ENCODE results near the gene COX14.
"Not testable (repeated sequence)": the region's sequence is repeated elsewhere in the genome, so short reads cannot be mapped to it uniquely, and the experiment has no call there.

COX14 gene

DNA sequence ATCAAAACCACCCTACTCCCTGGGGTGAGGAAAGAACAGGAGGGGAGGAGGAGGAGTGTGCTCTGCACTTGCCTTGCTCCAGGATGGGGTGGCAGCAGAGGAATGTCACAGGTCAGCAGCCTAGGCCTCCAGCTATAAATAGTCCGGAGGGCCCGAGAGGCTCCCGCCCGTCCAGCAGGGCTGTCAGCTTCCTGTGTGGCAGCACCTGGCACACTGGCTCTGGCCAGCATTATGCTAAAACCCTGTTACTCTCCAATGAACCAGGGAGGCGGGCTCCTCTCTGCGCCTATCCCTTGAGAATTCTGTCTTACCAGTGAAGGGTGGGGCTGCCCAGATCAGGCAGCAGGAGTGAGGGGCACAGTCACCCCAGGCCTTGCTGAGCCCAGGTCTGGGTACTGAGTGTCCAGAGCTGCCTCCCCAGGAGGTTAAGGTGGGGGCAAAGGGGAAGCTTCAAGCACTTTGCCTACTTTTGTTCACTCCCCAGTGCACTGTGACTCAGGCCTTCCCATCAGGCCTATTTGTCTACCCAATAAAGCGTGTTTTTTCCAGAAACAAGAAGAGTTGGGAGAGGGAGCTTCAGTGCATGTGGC lies 1.2 kb upstream of the COX14 start:
- DNase-seq = no peak

DNA sequence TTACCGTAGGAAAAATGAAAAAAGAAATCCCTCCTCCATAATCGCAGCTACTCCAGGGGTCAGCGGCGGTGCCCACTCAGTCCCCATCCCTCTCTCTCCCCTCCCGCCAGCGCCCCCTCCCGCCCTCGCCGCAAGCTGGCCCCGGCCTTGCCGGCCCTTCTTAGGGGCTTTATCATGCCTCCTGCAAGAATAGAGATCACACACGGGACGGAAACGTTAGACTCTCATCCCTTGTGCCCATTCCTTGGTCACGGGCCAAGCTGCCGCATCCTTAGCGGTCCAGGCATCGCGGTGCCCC lies 692 bp upstream of the COX14 start:
- no peak for DNase-seq

DNA sequence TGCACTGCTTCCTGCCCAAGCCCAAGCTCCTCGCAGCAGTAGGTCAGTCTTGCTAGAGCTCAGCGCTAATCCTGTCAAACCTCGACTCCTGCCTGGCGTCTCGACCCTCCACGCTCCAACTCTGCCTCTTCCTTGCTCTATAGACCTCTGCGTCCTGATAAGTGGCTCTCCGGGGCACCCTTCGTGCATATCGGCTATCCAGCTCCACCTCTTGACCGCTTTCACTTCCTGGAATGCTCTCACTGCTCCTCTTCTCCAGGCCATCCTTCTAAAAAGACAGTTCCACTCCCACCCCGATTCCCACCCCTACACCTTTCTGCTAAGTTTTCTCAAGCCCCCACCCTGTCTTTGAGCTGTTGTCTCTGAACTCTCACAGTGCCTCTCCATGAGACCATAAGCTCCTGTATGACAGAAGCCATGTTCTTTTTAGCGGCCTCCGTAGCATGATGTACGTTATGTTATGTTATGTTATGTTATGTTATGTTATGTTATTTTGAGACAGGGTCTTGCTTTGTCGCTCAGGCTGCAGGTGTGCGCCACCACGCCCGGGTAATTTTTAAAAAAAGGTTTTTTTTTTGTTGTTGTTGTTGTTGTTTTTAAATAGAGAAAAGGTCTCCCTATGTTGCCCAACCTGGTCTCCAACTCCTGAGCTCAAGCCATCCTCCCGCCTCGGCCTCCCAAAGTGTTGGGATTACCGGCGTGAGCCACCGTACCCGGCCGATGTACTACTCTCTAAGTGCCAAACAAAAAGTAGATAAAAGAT lies 601 bp downstream of the COX14 start:
- DNase-seq = peak; percentile 62 to 66

DNA sequence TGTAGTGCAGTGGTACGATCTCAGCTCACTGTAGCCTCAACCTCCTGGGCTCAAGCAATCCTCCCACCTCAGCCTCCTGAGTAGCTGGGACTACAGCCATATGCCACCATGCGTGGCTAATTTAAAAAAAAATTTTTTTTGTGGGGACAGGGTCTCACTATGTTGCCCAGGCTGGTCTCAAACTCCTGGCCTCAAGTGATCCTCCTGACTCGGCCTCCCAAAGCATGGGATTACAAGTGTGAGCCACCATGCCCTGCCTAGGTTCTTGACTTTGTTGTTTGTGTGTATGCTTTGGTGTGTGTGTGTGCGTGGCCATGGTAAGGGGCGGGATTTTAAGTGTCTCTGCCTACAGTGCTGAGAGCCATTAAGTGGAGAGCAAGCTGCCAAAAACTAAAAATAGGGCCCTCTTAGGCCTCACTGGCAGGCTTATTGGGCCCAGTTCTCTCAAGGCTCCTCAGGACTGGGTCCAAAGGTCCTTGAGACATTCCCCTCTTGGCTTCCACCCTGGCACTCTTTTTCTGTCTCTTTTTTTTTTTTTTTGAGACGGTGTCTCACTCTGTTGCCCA lies 5.1 kb downstream of the COX14 start:
- no peak for DNase-seq

DNA sequence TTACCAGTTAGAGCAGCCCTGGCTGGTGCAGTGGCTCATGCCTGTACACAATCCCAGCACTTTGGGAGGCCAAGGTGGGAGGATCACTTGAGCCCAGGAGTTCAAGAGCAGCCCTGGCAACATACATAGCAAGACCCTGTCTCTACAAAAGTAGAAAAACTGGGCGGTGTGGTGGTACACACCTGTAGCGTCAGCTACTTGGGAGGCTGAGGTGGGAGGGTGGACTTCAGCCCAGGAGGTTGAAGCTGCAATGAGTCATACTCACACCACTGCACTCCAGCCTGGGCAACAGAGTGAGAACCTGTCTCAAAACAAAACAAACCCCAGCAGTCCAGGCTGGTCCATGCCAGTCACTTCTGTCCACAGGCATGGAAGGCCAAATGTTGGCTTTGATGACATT lies 7.4 kb downstream of the COX14 start:
- no peak for DNase-seq

DNA sequence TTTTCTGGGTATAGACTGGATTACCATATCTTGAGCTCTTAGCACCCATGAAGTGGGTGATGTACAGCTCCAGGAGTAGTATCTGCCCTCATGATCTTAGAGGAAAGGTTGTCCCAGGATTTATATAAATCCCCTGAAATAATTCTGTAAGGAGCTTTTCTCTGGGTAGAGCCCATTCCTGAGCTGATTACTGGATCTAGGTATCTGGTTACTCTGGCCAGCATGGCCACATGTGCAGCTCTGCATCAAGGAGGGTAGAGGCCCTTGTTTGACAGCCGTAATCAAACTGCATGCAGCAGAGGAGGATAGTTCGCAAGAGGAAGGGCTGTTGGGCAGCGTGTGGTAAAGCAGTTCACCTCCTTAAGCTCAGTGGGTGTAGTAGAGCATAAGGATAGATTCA lies 8.5 kb downstream of the COX14 start:
- no peak for DNase-seq

DNA sequence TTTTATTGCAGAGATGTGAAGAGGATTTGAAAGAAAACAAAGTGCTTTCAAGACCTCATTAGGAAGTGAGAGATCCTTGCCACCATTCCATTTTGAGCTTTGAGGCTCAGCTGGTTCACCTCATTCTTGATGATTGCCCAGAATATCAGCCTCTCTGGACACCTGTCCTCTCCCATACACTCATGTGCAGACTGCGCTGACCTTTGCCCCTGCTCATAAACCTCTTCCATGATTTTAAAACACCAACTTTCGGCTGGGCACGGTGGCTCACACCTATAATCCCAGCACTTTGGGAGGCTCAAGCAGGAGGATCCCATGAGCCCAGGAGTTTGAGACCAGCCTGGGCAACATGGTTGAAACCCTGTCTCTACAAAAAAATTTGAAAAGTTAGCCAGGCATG lies 8.9 kb downstream of the COX14 start:
- DNase-seq = no peak

DNA sequence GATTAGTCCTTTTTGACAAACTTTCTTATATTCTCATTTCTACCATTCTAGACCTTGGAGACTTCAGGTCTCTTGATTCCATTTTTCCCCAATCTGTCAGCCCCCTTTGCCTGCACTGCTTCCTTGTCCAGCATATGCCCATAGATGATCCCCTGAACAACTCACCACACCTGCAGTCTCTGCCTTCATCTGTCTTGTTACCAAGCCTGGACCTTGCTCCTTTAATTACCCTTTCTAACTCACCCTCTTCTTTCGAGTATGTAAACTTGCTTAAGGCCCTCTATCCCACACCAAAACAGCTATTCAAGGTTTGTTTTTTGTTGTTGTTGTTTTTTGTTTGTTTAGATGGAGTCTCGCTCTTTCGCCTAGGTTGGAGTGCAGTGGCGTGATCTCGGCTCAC lies 9.6 kb downstream of the COX14 start:
- no peak for DNase-seq

DNA sequence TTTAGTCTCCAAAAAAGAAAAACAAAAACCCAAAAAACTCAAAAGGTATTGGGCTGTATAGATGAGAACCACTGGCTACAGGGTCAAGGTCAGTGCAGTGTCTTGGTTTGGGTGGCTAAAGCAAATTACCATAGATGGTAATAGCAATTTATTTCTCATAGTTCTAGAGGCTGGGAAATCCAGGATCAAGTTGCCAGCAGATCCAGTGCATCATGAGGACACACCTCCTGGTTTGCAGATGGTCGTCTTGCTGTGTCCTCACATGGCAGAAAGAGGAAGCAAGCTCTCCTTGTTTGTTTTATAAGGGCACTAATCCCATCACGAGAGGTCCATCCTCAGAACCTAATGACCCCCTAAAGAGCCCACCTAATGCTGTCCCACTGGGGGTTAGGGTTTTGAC lies 11.2 kb downstream of the COX14 start:
- peak in 1 of 2 experiments; percentile 10 for DNase-seq

DNA sequence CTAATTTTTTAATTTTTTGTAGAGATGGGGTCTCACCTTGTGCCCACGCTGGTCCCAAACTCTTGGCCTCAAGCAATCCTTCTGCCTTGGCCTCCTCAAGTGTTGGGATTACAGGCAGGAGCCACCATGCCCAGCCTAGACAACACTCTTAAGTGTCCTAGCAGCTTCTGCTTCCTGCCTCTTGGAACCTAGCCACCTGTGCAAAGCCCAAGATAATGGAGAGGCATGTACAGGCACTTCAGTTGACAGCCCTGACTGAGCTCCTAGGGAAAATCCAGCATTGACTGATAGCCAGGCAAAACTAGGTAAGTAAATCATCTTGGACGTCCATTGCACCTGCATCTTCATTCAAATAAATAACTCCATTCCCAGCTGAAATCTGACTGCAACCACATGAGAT lies 15.5 kb downstream of the COX14 start:
- DNase-seq = no peak

DNA sequence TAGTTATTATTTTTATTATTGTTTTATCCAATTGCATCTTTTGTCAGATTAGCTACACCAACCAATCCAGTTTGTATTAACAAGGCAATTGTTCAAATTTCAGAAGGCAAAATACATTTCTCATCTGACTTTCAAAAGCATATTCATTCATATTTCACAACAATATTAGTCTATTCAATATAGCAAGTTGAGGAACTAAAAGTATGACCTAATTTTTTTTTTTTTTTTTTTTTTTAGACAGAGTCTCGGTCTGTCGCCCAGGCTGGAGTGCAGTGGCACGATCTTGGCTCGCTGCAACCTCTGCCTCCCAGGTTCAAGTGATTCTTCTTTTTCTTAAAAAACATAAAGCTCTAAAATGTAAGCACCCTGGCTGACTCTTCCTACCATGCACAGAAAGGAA lies 17.3 kb downstream of the COX14 start:
- DNase-seq = no peak

DNA sequence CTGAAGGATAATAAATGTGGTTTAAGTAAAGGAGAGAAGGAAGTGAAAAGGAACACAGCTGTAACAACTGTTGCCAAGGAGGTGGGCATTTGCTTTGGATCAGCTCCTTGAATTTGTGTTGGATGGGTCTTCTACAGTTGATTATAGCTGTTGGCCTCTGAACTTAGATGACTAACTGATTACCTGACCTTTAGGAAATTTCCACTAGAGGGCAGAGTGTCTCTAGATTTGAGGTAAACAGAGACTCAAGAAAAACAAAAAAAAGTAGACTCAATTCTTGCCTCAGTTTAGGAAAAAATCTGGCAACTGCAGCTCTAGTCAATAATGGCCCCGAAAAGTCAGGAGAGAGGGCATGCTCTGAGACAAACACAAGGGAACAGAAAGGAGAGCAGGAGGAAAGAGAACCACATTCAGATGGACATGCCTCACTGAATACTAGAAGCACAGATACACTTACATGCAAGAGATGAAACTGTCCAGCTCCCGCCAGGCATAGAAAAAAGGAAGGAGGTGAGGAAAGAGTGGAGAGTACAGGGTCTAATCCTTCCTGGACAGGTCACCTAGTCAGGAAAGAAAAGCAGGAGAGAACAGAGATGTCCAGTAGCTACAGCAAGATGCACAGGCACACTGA lies 20.6 kb downstream of the COX14 start:
- DNase-seq = no peak

DNA sequence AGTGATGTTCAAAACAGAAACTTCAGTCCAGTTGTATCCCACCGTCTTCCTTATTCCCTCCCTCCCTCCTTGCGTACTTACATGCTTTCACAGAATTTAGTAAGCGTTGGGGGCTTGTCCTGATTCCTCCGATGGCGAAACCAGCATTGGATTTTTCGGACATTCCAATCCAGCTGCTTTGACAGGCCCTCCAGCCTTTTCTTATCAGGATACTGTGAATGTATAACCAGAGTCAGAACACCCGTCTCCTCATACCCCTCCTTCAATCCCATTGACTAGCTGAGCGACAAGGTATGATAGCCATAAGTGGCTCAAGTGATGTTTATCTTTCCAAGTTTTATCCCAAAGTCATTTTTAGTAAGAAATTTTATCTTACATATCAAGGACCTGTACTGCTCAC lies 31.0 kb downstream of the COX14 start:
- no peak for DNase-seq

DNA sequence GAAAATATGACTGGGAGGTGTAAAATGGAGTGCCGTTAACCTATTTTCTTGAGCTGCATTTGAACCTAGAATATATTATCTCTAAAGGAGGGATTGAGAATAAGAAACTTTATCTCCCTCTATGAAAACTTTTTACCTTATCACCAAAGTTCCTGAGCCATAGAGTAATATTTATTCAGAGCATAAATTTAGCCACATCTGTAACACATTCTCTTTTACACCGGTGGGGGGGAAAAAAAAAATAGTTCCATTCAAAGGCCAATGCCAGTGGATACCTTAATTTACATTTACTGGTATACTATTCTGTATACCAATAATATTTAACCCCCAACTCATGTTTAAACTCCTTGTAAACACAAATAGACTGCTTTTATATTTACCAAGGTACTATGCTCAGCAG lies 33.4 kb downstream of the COX14 start:
- no peak for DNase-seq

DNA sequence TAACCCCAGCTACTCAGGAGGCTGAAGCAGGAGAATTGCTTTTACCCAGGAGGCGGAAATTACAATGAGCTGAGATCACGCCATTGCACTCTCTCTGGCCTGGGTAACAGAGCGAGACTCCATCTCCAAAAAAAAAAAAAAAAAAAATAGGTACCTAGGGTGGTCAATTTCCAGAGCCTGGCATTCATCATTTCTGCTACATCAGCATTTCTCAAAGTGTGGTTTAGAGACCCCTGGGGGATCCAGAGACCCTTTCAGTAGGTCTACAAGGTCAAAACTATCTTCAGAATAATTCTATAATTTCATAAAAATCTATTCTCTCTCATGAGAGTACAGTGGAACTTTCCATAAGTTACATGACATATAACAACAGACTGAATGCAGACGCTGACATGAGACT lies 35.2 kb downstream of the COX14 start:
- DNase-seq = no peak

DNA sequence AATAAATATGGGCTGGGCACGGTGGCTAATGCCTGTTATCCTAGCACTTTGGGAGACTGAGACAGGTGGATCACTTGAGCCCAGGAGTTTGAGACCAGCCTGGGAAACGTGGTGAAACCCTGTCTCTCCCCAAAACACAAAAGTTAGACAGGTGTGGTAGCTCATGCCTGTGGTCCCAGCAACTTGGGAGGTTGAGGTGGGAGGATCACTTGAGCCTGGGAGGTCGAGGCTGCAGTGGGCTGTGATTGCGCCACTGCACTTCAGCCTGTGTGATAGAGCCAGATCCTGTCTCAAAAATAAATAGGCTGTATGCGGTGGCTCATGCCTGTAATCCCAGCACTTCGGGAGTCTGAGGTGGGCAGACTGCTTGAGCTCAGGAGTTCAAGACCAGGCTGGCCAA lies 36.0 kb downstream of the COX14 start:
- not testable (repeated sequence) for DNase-seq

DNA sequence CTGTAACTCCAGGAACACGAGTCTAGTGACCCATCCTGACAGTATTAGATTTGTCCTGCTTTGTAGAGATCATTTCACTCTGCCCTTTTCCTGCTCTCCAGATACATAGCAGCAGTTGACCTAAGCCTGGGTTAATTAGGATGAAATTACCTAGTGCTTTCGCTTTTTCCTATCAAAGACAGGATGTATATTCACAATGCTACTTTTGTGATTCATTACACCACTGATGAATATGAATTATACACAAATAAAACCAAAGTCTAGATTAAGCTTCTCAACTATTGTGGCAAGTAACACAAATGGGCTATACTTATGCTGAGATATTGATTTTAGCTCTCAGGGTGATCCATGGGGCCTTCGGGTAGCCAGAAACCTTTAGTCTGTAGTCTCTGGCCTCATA lies 37.3 kb downstream of the COX14 start:
- no peak for DNase-seq

DNA sequence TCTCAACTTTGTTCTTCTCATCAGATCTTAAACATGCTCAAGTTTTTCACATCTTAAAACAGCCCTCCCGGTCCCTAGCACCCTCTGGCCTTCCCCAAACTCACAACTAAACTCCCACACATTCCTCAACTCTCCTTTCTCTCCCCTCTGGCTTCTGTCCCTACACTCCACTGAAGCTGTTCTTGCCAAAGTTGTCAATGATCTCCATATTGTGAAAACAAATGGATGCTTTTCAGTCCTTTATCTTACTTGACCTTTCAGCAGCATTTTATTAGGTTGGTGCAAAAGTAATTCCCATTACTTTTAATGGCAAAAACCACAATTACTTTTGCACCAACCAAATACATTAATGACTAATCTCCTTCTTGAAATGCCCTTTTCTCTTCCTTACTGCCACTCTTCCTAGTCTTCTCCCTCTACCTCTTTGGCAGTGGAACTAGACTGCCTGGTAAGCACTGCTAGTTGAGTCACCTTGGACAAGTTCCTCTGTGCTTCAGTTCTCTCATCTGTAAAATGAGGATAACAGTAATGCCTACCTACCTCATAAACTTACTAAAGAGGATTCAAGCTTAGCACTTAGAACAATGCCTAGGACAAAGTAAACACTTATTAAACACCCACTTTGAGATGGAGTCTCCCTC lies 39.1 kb downstream of the COX14 start:
- DNase-seq = no peak

DNA sequence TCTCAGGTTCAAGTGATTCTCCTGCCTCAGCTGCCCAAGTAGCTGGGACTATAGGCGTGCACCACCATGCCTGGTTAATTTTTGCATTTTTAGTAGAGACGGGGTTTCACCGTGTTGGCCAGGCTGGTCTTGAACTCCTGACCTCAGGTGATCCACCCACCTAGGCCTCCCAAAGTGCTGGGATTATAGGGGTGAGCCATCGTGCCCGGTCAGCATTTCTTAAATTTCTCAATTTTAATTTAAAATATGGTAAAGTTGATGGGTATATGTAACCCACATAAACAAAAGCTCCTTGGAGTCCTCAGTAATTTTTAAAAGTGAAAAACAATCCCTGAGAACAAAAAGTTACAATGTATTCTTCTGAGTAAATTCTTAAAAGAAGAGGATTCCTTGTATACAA lies 42.9 kb downstream of the COX14 start:
- not testable (repeated sequence) for DNase-seq

DNA sequence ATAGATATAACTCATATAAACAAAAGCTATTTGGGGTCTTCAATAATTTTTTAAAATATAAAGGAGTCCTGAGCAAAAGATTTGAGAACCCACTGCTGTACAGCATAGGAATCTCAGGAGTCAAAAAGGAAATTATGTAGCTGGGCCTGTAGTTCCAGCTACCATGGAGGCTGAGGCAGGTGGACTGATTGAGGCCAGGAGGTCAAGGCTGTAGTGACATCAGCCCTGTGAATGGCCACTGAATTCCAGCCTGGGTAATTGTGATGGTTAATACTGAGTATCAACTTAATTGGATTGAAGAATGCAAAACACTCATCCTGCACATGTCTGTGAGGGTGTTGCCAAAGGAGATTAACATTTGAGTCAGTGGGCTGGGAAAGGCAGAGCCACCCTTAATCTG lies 44.6 kb downstream of the COX14 start:
- no peak for DNase-seq

DNA sequence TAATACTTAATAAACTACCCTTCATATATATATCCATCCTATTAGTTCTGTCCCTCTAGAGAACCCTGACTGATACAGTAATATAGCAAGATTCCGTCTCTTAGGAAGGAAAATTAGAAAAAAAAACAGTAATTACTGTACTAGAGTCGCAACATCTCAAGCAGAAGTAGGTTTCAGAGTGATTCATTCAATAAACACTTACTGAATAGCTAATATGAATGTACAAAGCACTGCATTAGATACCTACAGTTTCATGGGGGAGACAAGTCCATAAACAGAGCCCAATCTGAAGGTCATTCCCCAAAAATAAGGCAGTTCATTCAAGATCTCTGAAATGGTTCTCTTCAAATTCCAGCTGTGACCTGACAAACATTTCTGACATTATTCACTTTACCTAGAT lies 45.2 kb downstream of the COX14 start:
- no peak for DNase-seq

DNA sequence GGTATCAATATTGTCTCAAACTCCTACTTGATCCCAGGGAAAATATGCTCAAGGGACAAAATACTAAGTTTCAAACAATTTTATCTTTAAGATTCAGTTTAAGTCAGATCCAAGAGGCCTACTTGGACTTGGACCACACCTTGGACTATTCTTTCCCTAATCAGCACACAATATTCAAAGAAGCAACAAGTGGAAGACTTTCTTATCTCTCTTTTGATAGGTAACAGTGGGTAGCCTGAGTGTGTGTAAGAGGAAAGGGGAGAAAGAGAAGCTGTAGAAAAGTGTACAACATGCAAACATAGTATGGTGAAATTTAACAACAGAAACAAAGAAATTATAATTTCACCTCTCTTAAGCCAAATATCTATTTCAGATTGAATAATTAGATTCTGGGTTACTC lies 48.6 kb downstream of the COX14 start:
- no peak for DNase-seq

DNA sequence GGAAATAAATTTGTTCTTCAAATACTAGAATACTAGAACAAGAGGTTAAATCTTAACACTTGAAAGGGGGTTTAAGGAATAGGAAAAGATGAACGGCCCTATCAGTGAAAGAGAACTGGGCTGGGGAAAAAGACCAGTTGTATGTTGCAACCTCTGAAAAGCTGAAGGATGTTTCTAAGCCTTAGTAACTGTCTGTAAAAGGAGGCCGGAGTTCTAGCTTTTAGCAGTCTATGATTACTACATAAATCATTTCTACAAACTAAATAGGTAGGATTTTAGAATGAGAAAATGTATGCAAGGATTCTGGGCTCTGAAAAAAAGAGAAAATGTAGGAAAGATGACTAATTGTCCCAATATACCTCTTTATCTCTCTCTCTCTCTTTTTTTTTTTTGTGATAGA lies 50.2 kb downstream of the COX14 start:
- no peak for DNase-seq

DNA sequence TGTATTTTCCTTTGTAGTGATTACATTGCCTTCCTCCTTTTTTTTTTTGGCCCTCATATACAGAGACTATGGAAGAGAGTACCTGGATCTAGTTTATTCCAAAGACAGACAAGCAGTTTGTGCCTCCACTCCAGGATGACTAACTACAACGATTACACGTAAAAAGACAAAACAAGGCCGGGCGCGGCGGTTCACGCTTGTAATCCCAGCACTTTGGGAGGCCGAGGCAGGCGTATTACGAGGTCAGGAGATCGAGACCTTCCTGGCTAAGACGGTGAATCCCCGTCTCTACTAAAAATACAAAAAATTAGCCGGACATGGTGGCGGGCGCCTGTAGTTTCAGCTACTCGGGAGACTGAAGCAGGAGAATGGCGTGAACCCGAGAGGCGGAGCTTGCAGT lies 52.9 kb downstream of the COX14 start:
- no peak for DNase-seq

All from Kasumi-1 (cell line).